Testis (tissue), 3 donors: ENCODE data around the gene PON1. TPM values are rescaled to one million over a fixed set of nuclear protein-coding genes. Genes with fewer than 3 reads are reported as not detected.

Experiments
- DNase-seq: peaks from one replicate; pipeline ENCODE4 v3.0.0-alpha.2; 2019
- H3K27ac ChIP-seq, 2 donors: fragments of 200-600 bp; sonication (generic); one replicate each; pipeline ENCODE4 v1.5.1; 2019
- H3K27me3 ChIP-seq: fragments of 200-600 bp; sonication (generic); one replicate; pipeline ENCODE4 v1.5.1; 2019
- H3K36me3 ChIP-seq: fragments of 200-600 bp; sonication (generic); one replicate; pipeline ENCODE4 v1.5.1; 2017; ENCODE audit warnings: low read depth; ENCODE audit errors: missing control alignments
- H3K4me1 ChIP-seq: fragments of 200-600 bp; sonication (generic); one replicate; pipeline ENCODE4 v1.5.1; 2019
- H3K4me3 ChIP-seq, 2 donors: fragments of 200-600 bp; sonication (generic); one replicate each; pipeline ENCODE4 v1.5.1; 2017 to 2019
- H3K9me3 ChIP-seq: fragments of 200-600 bp; sonication (generic); one replicate; pipeline ENCODE4 v1.5.1; 2017
- POLR2A ChIP-seq: fragments of 450-650 bp; IDR thresholded peaks from one replicate; pipeline ENCODE4 v1.6.1; 2017; ENCODE audit warnings: antibody characterized with exemption, mild to moderate bottlenecking, moderate library complexity
- WGBS, 2 donors: methylation state at CpG; one replicate each; pipeline ENCODE4 v1.1.5; 2018; 5-methylcytosine and 5-hydroxymethylcytosine counted together
- intact Hi-C: fragments of 100-400 bp; cut with DNase I; formaldehyde crosslinking; loops from one replicate; pipeline ENCODE4 v1.15.1; 2023; ENCODE audit warnings: low total_unique reads
- polyA plus RNA-seq: library from polyadenylated mRNA; stranded (reverse); fragments of 350-450 nt; fragmentation: Illumina TruSeq; extraction: RNeasy Lipid Tissue Mini Kit (QIAGEN cat#74804); gene quantifications from one replicate; pipeline ENCODE4 v1.2.3, GENCODE V29; 2014; ENCODE audit warnings: low read depth, low replicate concordance; ENCODE audit not compliant: insufficient read depth
- total RNA-seq, 2 donors: library from RNA; depleted of rRNA; stranded (reverse); fragments of >200 nt; gene quantifications; one replicate each; pipeline ENCODE4 v1.2.3, GENCODE V29; 2016
- TF ChIP-seq, protein P1 (sequence below), 3 experiments: fragments of 450-650 bp in 2 of 3; fragments of 200-600 bp in 1 of 3; sonication (generic) in 1 of 3; IDR thresholded peaks; one replicate each; pipeline ENCODE4 v1.5.1; 2016 to 2019; ENCODE audit warnings: antibody characterized with exemption in 3 of 3, mild to moderate bottlenecking in 2 of 3, moderate library complexity in 1 of 3

The PON1 gene
- total and polyA plus RNA-seq, 3 donors from 2014 or later, result 0.12 to 1.2 (median 0.61) TPM

DNA sequence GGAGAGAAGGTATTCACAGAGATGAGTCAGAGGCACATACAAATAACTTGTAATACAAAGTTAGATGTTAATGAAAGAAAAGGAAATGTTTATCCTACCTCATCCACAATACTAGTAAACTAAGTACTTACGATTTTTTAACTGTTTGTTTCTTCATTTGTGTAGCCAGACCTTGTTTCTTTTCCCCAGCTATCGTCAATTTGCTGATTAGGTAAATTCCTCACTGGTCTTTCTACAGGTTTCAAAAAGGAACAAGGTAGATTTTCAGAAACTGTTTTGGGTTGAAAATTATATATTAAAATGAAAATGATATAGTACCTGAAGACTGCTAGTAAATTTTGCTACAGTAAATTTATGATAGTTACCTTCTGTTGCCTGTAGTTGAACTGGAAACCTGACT is 56.6 kb downstream of the PON1 start:
- Histone ChIP-seq H3K4me3 (no peak overlapping the region), H3K9me3 (no peaks in the 10 kb centered on the region), H3K4me1 (no peaks in the 10 kb centered on the region), H3K27me3 (no peaks in the 10 kb centered on the region), H3K27ac (no peak overlapping the region), H3K36me3 (no peaks in the 10 kb centered on the region)
- intact Hi-C loops, result no loop called here
- no peak for DNase-seq
- 85 to 91% methylated on average over 2 of the region's 2 CpGs for WGBS, 2 donors
- TF ChIP-seq, protein P1, sequence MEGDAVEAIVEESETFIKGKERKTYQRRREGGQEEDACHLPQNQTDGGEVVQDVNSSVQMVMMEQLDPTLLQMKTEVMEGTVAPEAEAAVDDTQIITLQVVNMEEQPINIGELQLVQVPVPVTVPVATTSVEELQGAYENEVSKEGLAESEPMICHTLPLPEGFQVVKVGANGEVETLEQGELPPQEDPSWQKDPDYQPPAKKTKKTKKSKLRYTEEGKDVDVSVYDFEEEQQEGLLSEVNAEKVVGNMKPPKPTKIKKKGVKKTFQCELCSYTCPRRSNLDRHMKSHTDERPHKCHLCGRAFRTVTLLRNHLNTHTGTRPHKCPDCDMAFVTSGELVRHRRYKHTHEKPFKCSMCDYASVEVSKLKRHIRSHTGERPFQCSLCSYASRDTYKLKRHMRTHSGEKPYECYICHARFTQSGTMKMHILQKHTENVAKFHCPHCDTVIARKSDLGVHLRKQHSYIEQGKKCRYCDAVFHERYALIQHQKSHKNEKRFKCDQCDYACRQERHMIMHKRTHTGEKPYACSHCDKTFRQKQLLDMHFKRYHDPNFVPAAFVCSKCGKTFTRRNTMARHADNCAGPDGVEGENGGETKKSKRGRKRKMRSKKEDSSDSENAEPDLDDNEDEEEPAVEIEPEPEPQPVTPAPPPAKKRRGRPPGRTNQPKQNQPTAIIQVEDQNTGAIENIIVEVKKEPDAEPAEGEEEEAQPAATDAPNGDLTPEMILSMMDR (IDR thresholded peaks at IDR 0.05), result no peak
- TF ChIP-seq POLR2A, result no peak

DNA sequence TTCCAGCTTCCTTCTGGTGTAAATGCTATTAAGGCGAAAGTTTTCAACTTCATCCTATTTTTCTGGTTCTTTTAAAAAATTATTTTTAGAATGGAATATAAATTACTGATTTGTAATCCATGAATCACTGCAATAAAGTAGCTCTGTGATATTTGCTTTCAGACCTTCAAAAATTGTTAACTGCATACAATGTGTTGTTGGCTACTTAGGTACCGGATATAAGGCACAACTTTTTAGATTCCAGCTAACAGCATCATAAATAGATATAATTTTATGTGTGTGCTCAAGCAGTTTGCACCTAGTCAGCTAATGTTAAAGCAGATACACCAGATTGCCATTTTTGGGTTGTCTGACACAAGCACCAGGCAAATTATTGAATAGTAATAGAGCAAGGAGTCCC is 58.7 kb downstream of the PON1 start:
- no peak for TF ChIP-seq POLR2A
- TF ChIP-seq, protein P1 (IDR thresholded peaks at IDR 0.05), result no peak
- H3K4me1 ChIP-seq, result no peaks in the 10 kb centered on the region
- no peaks in the 10 kb centered on the region for H3K36me3 ChIP-seq
- 87 to 92% methylated on average over 2 of the region's 2 CpGs for WGBS, 2 donors
- H3K27me3 ChIP-seq, result no peaks in the 10 kb centered on the region
- no peak for DNase-seq
- H3K27ac ChIP-seq, result no peak overlapping the region
- intact Hi-C loops, result no loop called here
- no peak overlapping the region for H3K4me3 ChIP-seq
- no peaks in the 10 kb centered on the region for H3K9me3 ChIP-seq

DNA sequence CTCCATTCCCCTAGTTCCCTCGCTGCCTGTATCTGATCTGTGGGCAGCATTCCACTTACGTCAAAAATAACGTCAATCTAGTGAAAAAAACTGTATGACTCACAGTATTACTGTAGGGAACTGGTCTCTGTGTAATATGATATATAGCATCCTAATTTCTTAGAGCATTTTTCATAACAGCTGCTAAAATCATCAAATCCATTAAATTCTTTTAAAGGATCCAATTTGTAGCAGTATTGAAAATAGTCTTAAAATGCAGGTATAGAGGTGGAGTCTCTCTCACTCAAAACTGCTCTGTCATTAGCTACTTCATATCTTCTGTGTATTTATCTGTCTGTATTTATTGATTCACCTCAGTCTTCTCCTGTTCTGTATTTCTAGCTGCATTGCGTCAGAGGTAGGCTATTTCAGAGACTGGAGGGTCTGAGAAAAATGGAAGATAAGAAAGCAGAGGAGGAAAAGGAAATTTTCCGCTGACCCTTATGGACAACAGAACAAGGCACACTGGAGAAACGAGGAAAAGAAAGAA is 59.9 kb downstream of the PON1 start:
- 84 to 87% methylated on average over 6 of the region's 6 CpGs for WGBS, 2 donors
- no peak for DNase-seq
- Histone ChIP-seq H3K4me1 (no peaks in the 10 kb centered on the region), H3K27me3 (no peaks in the 10 kb centered on the region), H3K36me3 (no peaks in the 10 kb centered on the region), H3K27ac (no peak overlapping the region), H3K4me3 (no peak overlapping the region), H3K9me3 (no peaks in the 10 kb centered on the region)
- no peak for TF ChIP-seq POLR2A
- TF ChIP-seq, protein P1 (IDR thresholded peaks at IDR 0.05), result no peak
- intact Hi-C loops, result no loop called here

DNA sequence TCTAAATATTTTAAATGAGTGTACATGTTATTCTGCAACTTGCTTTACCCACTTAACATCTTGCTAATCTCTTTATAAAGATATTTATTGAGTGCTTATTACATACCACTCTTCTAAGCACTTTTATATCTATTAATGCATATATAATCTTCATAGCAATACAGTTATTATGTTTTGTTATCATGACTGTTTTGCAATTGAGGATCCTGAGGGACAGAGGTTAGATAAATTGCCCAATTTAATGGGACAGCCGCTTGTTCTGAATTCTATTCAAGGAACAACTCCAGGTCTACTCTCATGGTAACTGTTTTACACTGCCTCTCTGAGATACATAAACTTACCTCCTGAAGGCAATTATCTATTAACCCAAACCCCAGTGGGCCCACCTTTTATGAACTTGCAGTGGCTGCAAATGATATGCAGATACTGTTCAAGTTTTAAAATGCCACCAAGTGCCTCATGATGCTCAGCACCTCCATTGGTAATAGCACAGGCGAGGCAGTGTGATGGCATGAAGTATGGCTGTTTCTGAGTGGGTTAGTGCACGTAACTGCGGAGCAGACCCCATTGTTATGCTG is 60.5 kb downstream of the PON1 start:
- TF ChIP-seq, protein P1 (IDR thresholded peaks at IDR 0.05), result no peak
- TF ChIP-seq POLR2A, result no peak
- H3K36me3 ChIP-seq, result no peaks in the 10 kb centered on the region
- H3K4me3 ChIP-seq, result no peak overlapping the region
- intact Hi-C loops, result no loop called here
- WGBS, 2 donors, result 89 to 95% methylated on average over 4 of the region's 4 CpGs
- H3K27ac ChIP-seq, result no peak overlapping the region
- no peaks in the 10 kb centered on the region for H3K9me3 ChIP-seq
- H3K27me3 ChIP-seq, result no peaks in the 10 kb centered on the region
- DNase-seq, result no peak
- no peaks in the 10 kb centered on the region for H3K4me1 ChIP-seq

DNA sequence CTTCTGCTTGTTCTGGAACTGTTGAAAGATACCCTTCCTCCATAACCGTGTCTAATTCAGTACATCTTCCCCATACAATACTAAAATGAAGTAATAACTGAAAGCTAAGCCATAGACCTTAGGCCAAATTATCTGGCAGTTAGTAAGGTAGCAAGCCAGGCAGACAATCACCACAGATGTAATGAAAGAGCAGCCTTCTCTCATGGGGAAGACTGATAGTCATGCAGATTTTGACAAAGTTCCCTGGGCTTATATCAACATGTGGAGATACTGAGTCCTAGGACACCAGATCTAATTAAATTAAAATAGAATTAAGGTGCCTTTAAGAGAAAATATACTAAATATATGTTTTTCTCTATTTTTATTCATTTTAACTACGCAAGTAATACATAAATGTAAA is 61.5 kb downstream of the PON1 start:
- TF ChIP-seq, protein P1 (IDR thresholded peaks at IDR 0.05), result no peak
- no peak for TF ChIP-seq POLR2A
- no peak for DNase-seq
- Histone ChIP-seq H3K4me3 (no peak overlapping the region), H3K27ac (no peak overlapping the region), H3K36me3 (no peaks in the 10 kb centered on the region), H3K4me1 (no peaks in the 10 kb centered on the region), H3K9me3 (no peaks in the 10 kb centered on the region), H3K27me3 (no peaks in the 10 kb centered on the region)
- intact Hi-C loops, result no loop called here
- WGBS, 2 donors, result 90 to 92% methylated on average over 2 of the region's 2 CpGs
